B cell (primary cell): ENCODE results near the gene TBC1D14. TPM values are rescaled to one million over a fixed set of nuclear protein-coding genes. Genes with fewer than 3 reads are reported as not detected.

Source experiments
- ATAC-seq: fragments of 200-7000 bp; cut with Tn5 transposase; one replicate; pipeline ENCODE4 v1.10.0; 2021; ENCODE audit warnings: low read depth, mild to moderate bottlenecking, moderate number of reproducible peaks, moderate library complexity
- CTCF ChIA-PET: fragments of 350-600 bp; sonication (Branson Sonifier 250); formaldehyde crosslinking; loops from one replicate; lab custom pipeline; 2021; ENCODE audit warnings: antibody characterized with exemption, inconsistent platforms; lab: Charles Lee
- POLR2A ChIA-PET: fragments of 350-600 bp; sonication (Branson Sonifier 250); formaldehyde crosslinking; loops from one replicate; lab custom pipeline; 2021; ENCODE audit warnings: antibody characterized with exemption; lab: Charles Lee
- DNase-seq: peaks from one replicate; pipeline ENCODE4 v3.0.0; 2013
- H2AFZ ChIP-seq: 2 replicates; pipeline ENCODE4 v1.6.1; 2012; ENCODE audit warnings: mild to moderate bottlenecking, low read depth, low read length; ENCODE audit not compliant: insufficient read depth, poor library complexity, severe bottlenecking
- H3K27ac ChIP-seq, 2 donors: 1 replicate in 1 of 2; 2 replicates in 1 of 2; pipeline ENCODE4 v1.5.1; 2012 to 2013; ENCODE audit warnings: low read length in 2 of 2, mild to moderate bottlenecking in 2 of 2, moderate library complexity in 1 of 2
- H3K27me3 ChIP-seq, 4 experiments: fragments of 200-600 bp in 1 of 4; sonication (generic) in 1 of 4; replicated peaks in 1 of 4; 1 replicate in 2 of 4; 2 replicates in 2 of 4; pipeline versions ENCODE4 v1.6.1 to v1.7.0; 2013 to 2016; ENCODE audit warnings: low read length in 3 of 4, mild to moderate bottlenecking in 2 of 4, mixed read lengths in 1 of 4, moderate library complexity in 1 of 4; ENCODE audit not compliant: insufficient read depth in 4 of 4, control insufficient read depth in 3 of 4; ENCODE audit errors: control extremely low read depth in 1 of 4
- H3K36me3 ChIP-seq, 2 experiments: replicated peaks in 1 of 2; 1 replicate in 1 of 2; 2 replicates in 1 of 2; pipeline versions ENCODE4 v1.6.1 to v1.7.1; 2013; ENCODE audit warnings: low read length in 1 of 2; ENCODE audit not compliant: insufficient read depth in 2 of 2, control insufficient read depth in 1 of 2; ENCODE audit errors: control extremely low read depth in 1 of 2, extremely low read depth in 1 of 2
- H3K4me1 ChIP-seq, 2 donors: fragments of 200-600 bp in 1 of 2; sonication (generic) in 1 of 2; 1 replicate in 1 of 2; 2 replicates in 1 of 2; pipeline versions ENCODE4 v1.5.1 to v1.6.1; 2013 to 2017; ENCODE audit warnings: low read length in 2 of 2; ENCODE audit not compliant: control insufficient read depth in 2 of 2, insufficient read depth in 2 of 2
- H3K4me2 ChIP-seq: replicated peaks from 2 replicates; pipeline ENCODE3; 2012; ENCODE audit warnings: mild to moderate bottlenecking, low read depth, low read length; ENCODE audit not compliant: poor library complexity, severe bottlenecking
- H3K4me3 ChIP-seq, 5 experiments: fragments of 200-600 bp in 1 of 5; sonication (generic) in 1 of 5; 1 replicate in 3 of 5; 2 replicates in 2 of 5; pipeline versions ENCODE4 v1.5.1 to v1.7.0; 2011 to 2016; ENCODE audit warnings: low read length in 4 of 5, mild to moderate bottlenecking in 4 of 5, low read depth in 2 of 5, control low read depth in 1 of 5, moderate library complexity in 1 of 5; ENCODE audit not compliant: insufficient read depth in 1 of 5; ENCODE audit errors: control extremely low read depth in 1 of 5, extremely low read depth in 1 of 5
- H3K79me2 ChIP-seq: fragments of 200-600 bp; sonication (generic); one replicate; pipeline ENCODE4 v1.6.0; 2016; ENCODE audit warnings: low read length; ENCODE audit not compliant: control insufficient read depth, insufficient read depth
- H3K9ac ChIP-seq: fragments of 200-600 bp; sonication (generic); 2 replicates; pipeline ENCODE4 v1.6.1; 2017; ENCODE audit warnings: mild to moderate bottlenecking, low read length, moderate library complexity
- H3K9me3 ChIP-seq, 3 donors: one replicate each; pipeline versions ENCODE4 v1.6.1 to v1.7.1; 2013; ENCODE audit warnings: low read length in 2 of 3; ENCODE audit not compliant: control insufficient read depth in 2 of 3, insufficient read depth in 1 of 3; ENCODE audit errors: control extremely low read depth in 1 of 3
- H4K20me1 ChIP-seq: 2 replicates; pipeline ENCODE4 v1.6.0; 2012; ENCODE audit warnings: mild to moderate bottlenecking, low read length; ENCODE audit not compliant: insufficient read depth, control insufficient read depth, poor library complexity, severe bottlenecking
- H3K27ac Mint-ChIP-seq: one replicate; pipeline ENCODE4 v1.8.0; 2021; ENCODE audit warnings: mixed read lengths
- H3K27me3 Mint-ChIP-seq: one replicate; pipeline ENCODE4 v1.8.0; 2021; ENCODE audit warnings: mixed read lengths
- H3K4me1 Mint-ChIP-seq: one replicate; pipeline ENCODE4 v1.8.0; 2021; ENCODE audit warnings: mixed read lengths
- H3K4me3 Mint-ChIP-seq: one replicate; pipeline ENCODE4 v1.8.0; 2021; ENCODE audit warnings: mixed read lengths
- H3K9me3 Mint-ChIP-seq: one replicate; pipeline ENCODE4 v1.8.0; 2022; ENCODE audit warnings: mixed read lengths; ENCODE audit not compliant: insufficient read depth
- CTCF ChIP-seq: fragments of 200-600 bp; IDR thresholded peaks from one replicate; pipeline ENCODE4 v1.8.0; 2022; ENCODE audit warnings: antibody characterized with exemption, mild to moderate bottlenecking
- EZH2 ChIP-seq: IDR thresholded peaks from 2 replicates; pipeline ENCODE4 v1.6.1; 2012; ENCODE audit warnings: borderline replicate concordance, low read depth, mild to moderate bottlenecking, moderate library complexity, low read length; ENCODE audit not compliant: insufficient read depth, poor library complexity, severe bottlenecking
- WGBS: methylation state at CpG from one replicate; pipeline ENCODE4 v1.1.5; 2013; ENCODE audit warnings: missing lambda C conversion rate; ENCODE audit not compliant: insufficient coverage; 5-methylcytosine and 5-hydroxymethylcytosine counted together
- intact Hi-C: fragments of 100-400 bp; cut with micrococcal nuclease; formaldehyde crosslinking; loops from one replicate; pipeline ENCODE4 v1.10.0; 2022
- polyA plus RNA-seq: library from polyadenylated mRNA; depleted of rRNA; stranded (reverse); fragments of >200 nt; gene quantifications from 2 replicates; pipeline ENCODE4 v1.2.3, GENCODE V29; 2012
- total RNA-seq, 2 donors: library from RNA; stranded (reverse); fragments of 120-200 nt in 1 of 2; gene quantifications; 1 replicate in 1 of 2; 2 replicates in 1 of 2; pipeline versions ENCODE4 v1.2.3 to v1.2.4, GENCODE V29; 2013 to 2022

The TBC1D14 gene
- total and polyA plus RNA-seq, 2 donors (not counting 1 experiment from before 2014, with no cell fraction given), result 21.9 to 42.0 TPM

GRCh38 chr4:6926681-6927478 lies 17.3 kb downstream of the TBC1D14 start:
- Histone ChIP-seq H3K27me3 (no peaks in the 10 kb centered on the region), H3K9me3 (no peaks in the 10 kb centered on the region), H3K79me2 (peaks cover 95% of the 10 kb centered on the region), H2AFZ (no peak overlapping the region), H3K4me1 (peaks cover 0 to 9% of the 10 kb centered on the region in 2 donors), H3K9ac (no peak overlapping the region), H3K27ac (no peak overlapping the region), H3K4me2 (no peak overlapping the region), H3K4me3 (no peak overlapping the region), H4K20me1 (peaks cover 78% of the 10 kb centered on the region), H3K36me3 (peaks cover 0 to 34% of the 10 kb centered on the region in 2 experiments)
- no peak for DNase-seq
- ChIA-PET POLR2A (no interaction called here), CTCF (no interaction called here)
- no peak for ATAC-seq
- Mint-ChIP-seq H3K9me3 (no peaks in the 10 kb centered on the region), H3K27ac (no peak overlapping the region), H3K27me3 (no peaks in the 10 kb centered on the region), H3K4me1 (peaks cover 24% of the 10 kb centered on the region), H3K4me3 (no peak overlapping the region)
- TF ChIP-seq CTCF (no peak), EZH2 (no peak)
- intact Hi-C loops, result no loop called here
- WGBS, result 91% methylated on average over 7 of the region's 13 CpGs

GRCh38 chr4:6928081-6928480 lies 18.5 kb downstream of the TBC1D14 start:
- no peak overlapping the region for H3K27ac ChIP-seq

More at GRCh38 chr4:6928081-6928480, 18.5 kb downstream of the TBC1D14 start:
- Mint-ChIP-seq H3K4me1 (peaks cover 22% of the 10 kb centered on the region), H3K9me3 (no peaks in the 10 kb centered on the region), H3K27ac (no peak overlapping the region), H3K4me3 (no peak overlapping the region), H3K27me3 (no peaks in the 10 kb centered on the region)
- no peaks in the 10 kb centered on the region for H3K9me3 ChIP-seq
- CTCF ChIA-PET, result no interaction called here
- peaks cover 74% of the 10 kb centered on the region for H4K20me1 ChIP-seq
- H3K4me1 ChIP-seq, result peaks cover 0 to 14% of the 10 kb centered on the region in 2 donors
- no peak overlapping the region for H2AFZ ChIP-seq
- 95% methylated on average over 4 of the region's 4 CpGs for WGBS
- ATAC-seq (no peak), DNase-seq (no peak)
- H3K27me3 ChIP-seq, result no peaks in the 10 kb centered on the region
- intact Hi-C loops, result no loop called here
- H3K36me3 ChIP-seq, result peaks cover 0 to 34% of the 10 kb centered on the region in 2 experiments
- peaks cover 94% of the 10 kb centered on the region for H3K79me2 ChIP-seq
- POLR2A ChIA-PET, result no interaction called here
- H3K9ac ChIP-seq, result no peak overlapping the region
- no peak overlapping the region for H3K4me3 ChIP-seq
- TF ChIP-seq EZH2 (no peak), CTCF (no peak)
- H3K4me2 ChIP-seq, result no peak overlapping the region
